PC-9 (cell line): ENCODE data around the gene CACNA1D. TPM values are rescaled to one million over a fixed set of nuclear protein-coding genes. Genes with fewer than 3 reads are reported as not detected.

ENCODE experiments used
- BruUV-seq: library from RNA; stranded (reverse); fragments of 400-500 nt; replicated peaks from 2 replicates; lab custom pipeline; 2021; lab: Mats Ljungman, UMichigan
- CTCF ChIA-PET: fragments of 300-600 bp; sonication (Branson Sonifier 250); formaldehyde crosslinking; loops from one replicate; lab custom pipeline; 2022; ENCODE audit warnings: antibody characterized with exemption; lab: Charles Lee
- POLR2A ChIA-PET: fragments of 300-600 bp; sonication (Branson Sonifier 250); formaldehyde crosslinking; loops from one replicate; lab custom pipeline; 2022; ENCODE audit warnings: antibody characterized with exemption; ENCODE audit not compliant: unreplicated experiment; lab: Charles Lee
- DNase-seq, 2 experiments: peaks; one replicate each; pipeline versions ENCODE4 v3.0.0 to v3.0.0-alpha.2; 2015 to 2022; ENCODE audit warnings: mixed read lengths in 1 of 2
- H2AFZ ChIP-seq: fragments of 200-600 bp; sonication (generic); 2 replicates; pipeline ENCODE4 v1.8.1; 2017; ENCODE audit warnings: antibody characterized with exemption
- H3F3A ChIP-seq: fragments of 200-600 bp; sonication (generic); 2 replicates; pipeline ENCODE4 v1.8.1; 2017; ENCODE audit warnings: antibody characterized with exemption, mild to moderate bottlenecking, low read depth; ENCODE audit not compliant: insufficient read depth
- H3K27ac ChIP-seq: fragments of 200-600 bp; sonication (generic); 2 replicates; pipeline ENCODE4 v1.6.1; 2016; ENCODE audit warnings: mixed run types
- H3K27me3 ChIP-seq: fragments of 200-600 bp; sonication (generic); 2 replicates; pipeline ENCODE4 v1.6.1; 2016; ENCODE audit warnings: low read depth, mixed run types; ENCODE audit not compliant: insufficient read depth
- H3K36me3 ChIP-seq: fragments of 200-600 bp; sonication (generic); 2 replicates; pipeline ENCODE4 v1.6.1; 2016; ENCODE audit warnings: low read depth, mixed run types
- H3K4me1 ChIP-seq: fragments of 200-600 bp; sonication (generic); replicated peaks from 2 replicates; pipeline ENCODE4 v1.6.1; 2016; ENCODE audit warnings: mixed run types; ENCODE audit not compliant: insufficient read depth
- H3K4me2 ChIP-seq: fragments of 200-600 bp; sonication (generic); 2 replicates; pipeline ENCODE4 v1.6.1; 2017; ENCODE audit warnings: mixed run types
- H3K4me3 ChIP-seq: fragments of 200-600 bp; sonication (generic); 2 replicates; pipeline ENCODE4 v1.6.1; 2016; ENCODE audit warnings: mixed run types
- H3K79me2 ChIP-seq: fragments of 200-600 bp; sonication (generic); 2 replicates; pipeline ENCODE4 v1.6.1; 2017; ENCODE audit warnings: low read depth, mixed run types
- H3K9me2 ChIP-seq: fragments of 200-600 bp; sonication (generic); 2 replicates; pipeline ENCODE4 v1.8.1; 2017; ENCODE audit warnings: mild to moderate bottlenecking; ENCODE audit not compliant: insufficient read depth
- H3K9me3 ChIP-seq: fragments of 200-600 bp; sonication (generic); 2 replicates; pipeline ENCODE4 v1.8.1; 2016; ENCODE audit warnings: low read depth; ENCODE audit not compliant: insufficient read depth
- H4K20me1 ChIP-seq: fragments of 200-600 bp; sonication (generic); 2 replicates; pipeline ENCODE4 v1.8.1; 2017; ENCODE audit not compliant: insufficient read depth
- CTCF ChIP-seq: fragments of 200-600 bp; sonication (generic); conservative IDR thresholded peaks from 2 replicates; pipeline ENCODE4 v1.6.1; 2017; ENCODE audit warnings: mixed run types, antibody characterized with exemption, mild to moderate bottlenecking, moderate library complexity
- EZH2 ChIP-seq: fragments of 200-600 bp; sonication (generic); IDR thresholded peaks from 2 replicates; pipeline ENCODE4 v1.8.0; 2017; ENCODE audit warnings: antibody characterized with exemption, low read depth
- intact Hi-C: fragments of 100-400 bp; cut with micrococcal nuclease; formaldehyde crosslinking; loops from one replicate; pipeline ENCODE4 v1.10.0; 2022; ENCODE audit not compliant: unreplicated experiment
- total RNA-seq: library from RNA; stranded (reverse); gene quantifications from 2 replicates; pipeline ENCODE4 v1.2.3, GENCODE V29; 2021

The CACNA1D gene
- total RNA-seq, 1 experiment from 2014 or later, result not detected

GRCh38 chr3:53506110-53506762 is 11.8 kb downstream of the CACNA1D start:
- Histone ChIP-seq H3K36me3 (no peaks in the 10 kb centered on the region), H3K79me2 (no peaks in the 10 kb centered on the region), H2AFZ (no peak overlapping the region), H3K4me1 (no peaks in the 10 kb centered on the region), H3K9me3 (no peaks in the 10 kb centered on the region), H3K27me3 (peaks cover 78% of the 10 kb centered on the region), H3K27ac (no peak overlapping the region), H3K4me3 (no peak overlapping the region), H3K9me2 (no peaks in the 10 kb centered on the region; the same call in 1 of the 2 replicates), H3F3A (no peaks in the 10 kb centered on the region), H3K4me2 (no peak overlapping the region), H4K20me1 (no peaks in the 10 kb centered on the region)
- no peak for TF ChIP-seq CTCF
- TF ChIP-seq EZH2, result no peak
- CTCF ChIA-PET, result no interaction called here
- intact Hi-C loops, result no loop called here
- no TSS peak for BruUV-seq
- DNase-seq, result no peak
- POLR2A ChIA-PET, result no interaction called here

- H3F3A ChIP-seq, result no peaks in the 10 kb centered on the region
- peaks cover 78% of the 10 kb centered on the region for H3K27me3 ChIP-seq
- H4K20me1 ChIP-seq, result no peaks in the 10 kb centered on the region
- no TSS peak for BruUV-seq
- H2AFZ ChIP-seq, result no peak overlapping the region
- ChIA-PET CTCF (no interaction called here), POLR2A (no interaction called here)
- TF ChIP-seq CTCF (no peak), EZH2 (no peak)
- H3K4me3 ChIP-seq, result no peak overlapping the region
- H3K4me2 ChIP-seq, result no peak overlapping the region
- intact Hi-C loops, result no loop called here
- no peak overlapping the region for H3K27ac ChIP-seq
- no peak for DNase-seq
- no peaks in the 10 kb centered on the region for H3K36me3 ChIP-seq
- no peaks in the 10 kb centered on the region for H3K9me3 ChIP-seq
- H3K79me2 ChIP-seq, result no peaks in the 10 kb centered on the region
- H3K9me2 ChIP-seq, result no peaks in the 10 kb centered on the region; the same call in 1 of the 2 replicates
- no peaks in the 10 kb centered on the region for H3K4me1 ChIP-seq
These were observed 12.3 kb downstream of the CACNA1D start for GRCh38 chr3:53506763-53507145.

- POLR2A ChIA-PET, result no interaction called here
- Histone ChIP-seq H3K36me3 (no peaks in the 10 kb centered on the region), H3K9me2 (no peaks in the 10 kb centered on the region), H3F3A (no peaks in the 10 kb centered on the region), H2AFZ (no peak overlapping the region), H3K4me3 (no peak overlapping the region), H3K79me2 (no peaks in the 10 kb centered on the region), H3K27ac (no peak overlapping the region), H3K27me3 (peaks cover 87% of the 10 kb centered on the region), H3K4me2 (no peak overlapping the region), H4K20me1 (no peaks in the 10 kb centered on the region), H3K9me3 (no peaks in the 10 kb centered on the region), H3K4me1 (no peaks in the 10 kb centered on the region)
- no peak for TF ChIP-seq EZH2
- no peak for TF ChIP-seq CTCF
- DNase-seq, result no peak
- no TSS peak for BruUV-seq
- intact Hi-C loops, result no loop called here
- CTCF ChIA-PET, result no interaction called here
These were observed 15.1 kb downstream of the CACNA1D start for GRCh38 chr3:53509494-53509893.
